ENCODE results near the gene ADGRV1.

ADGRV1 gene

GRCh38 chr5:90545511-90545910 lies 13.1 kb upstream of the ADGRV1 start:
- peaks cover 6% of the 10 kb centered on the region for H3K27me3 ChIP-seq (ENCODE audit: insufficient read depth, low read length, poor library complexity)
- no peak overlapping the region for H3K9ac ChIP-seq (ENCODE audit: low read depth, low read length)
- no peaks in the 10 kb centered on the region for H3K9me3 ChIP-seq (ENCODE audit: insufficient read depth, low read length, severe bottlenecking)
- ATAC-seq (ENCODE audit: insufficient read depth, low read depth): no peak
- no peak for TF ChIP-seq CTCF (IDR thresholded peaks at IDR 0.05; ENCODE audit: borderline replicate concordance, extremely low read depth, low read length, poor library complexity, severe bottlenecking)
- no peak for TF ChIP-seq EZH2 (IDR thresholded peaks at IDR 0.05; ENCODE audit: borderline replicate concordance, low read depth, low read length, severe bottlenecking)
- DNase-seq: no peak
- no peak overlapping the region for H3K4me3 ChIP-seq (ENCODE audit: low read depth in 1 of 2, low read length in 2 of 2)
- no peak overlapping the region for H3K27ac ChIP-seq (ENCODE audit: low read length)
- no peaks in the 10 kb centered on the region for H3K4me1 ChIP-seq (ENCODE audit: insufficient read depth, low read length)
- H3K4me2 ChIP-seq (ENCODE audit: insufficient read depth, low read length): no peak overlapping the region
- H3K36me3 ChIP-seq (ENCODE audit: insufficient read depth, low read length): no peaks in the 10 kb centered on the region
- no peak overlapping the region for H2AFZ ChIP-seq (ENCODE audit: low read depth, low read length)
- H4K20me1 ChIP-seq (ENCODE audit: insufficient read depth, low read length): no peaks in the 10 kb centered on the region
- H3K79me2 ChIP-seq (ENCODE audit: insufficient read depth, low read length): no peaks in the 10 kb centered on the region

GRCh38 chr5:90546216-90546837 lies 12.3 kb upstream of the ADGRV1 start:
- Histone ChIP-seq H3K27ac (ENCODE audit: low read length) (no peak overlapping the region), H3K79me2 (ENCODE audit: insufficient read depth, low read length) (no peaks in the 10 kb centered on the region), H3K9me3 (ENCODE audit: insufficient read depth, low read length, severe bottlenecking) (no peaks in the 10 kb centered on the region), H3K4me2 (ENCODE audit: insufficient read depth, low read length) (no peak overlapping the region), H3K9ac (ENCODE audit: low read depth, low read length) (no peak overlapping the region), H4K20me1 (ENCODE audit: insufficient read depth, low read length) (no peaks in the 10 kb centered on the region), H3K4me1 (ENCODE audit: insufficient read depth, low read length) (no peaks in the 10 kb centered on the region), H3K27me3 (ENCODE audit: insufficient read depth, low read length, poor library complexity) (peaks cover 6% of the 10 kb centered on the region), H3K36me3 (ENCODE audit: insufficient read depth, low read length) (no peaks in the 10 kb centered on the region), H3K4me3 (ENCODE audit: low read depth in 1 of 2, low read length in 2 of 2) (no peak overlapping the region), H2AFZ (ENCODE audit: low read depth, low read length) (no peak overlapping the region)
- ATAC-seq (ENCODE audit: insufficient read depth, low read depth) (no peak), DNase-seq (no peak)
- TF ChIP-seq EZH2 (IDR thresholded peaks at IDR 0.05; ENCODE audit: borderline replicate concordance, low read depth, low read length, severe bottlenecking): no peak
- TF ChIP-seq CTCF (IDR thresholded peaks at IDR 0.05; ENCODE audit: borderline replicate concordance, extremely low read depth, low read length, poor library complexity, severe bottlenecking): no peak

- H3K27me3 ChIP-seq (ENCODE audit: insufficient read depth, low read length, poor library complexity): peaks cover 6% of the 10 kb centered on the region
- H2AFZ ChIP-seq (ENCODE audit: low read depth, low read length): no peak overlapping the region
- no peak overlapping the region for H3K9ac ChIP-seq (ENCODE audit: low read depth, low read length)
- ATAC-seq (ENCODE audit: insufficient read depth, low read depth) (no peak), DNase-seq (no peak)
- no peak for TF ChIP-seq CTCF (IDR thresholded peaks at IDR 0.05; ENCODE audit: borderline replicate concordance, extremely low read depth, low read length, poor library complexity, severe bottlenecking)
- no peak for TF ChIP-seq EZH2 (IDR thresholded peaks at IDR 0.05; ENCODE audit: borderline replicate concordance, low read depth, low read length, severe bottlenecking)
- H3K4me1 ChIP-seq (ENCODE audit: insufficient read depth, low read length): no peaks in the 10 kb centered on the region
- no peak overlapping the region for H3K27ac ChIP-seq (ENCODE audit: low read length)
- no peaks in the 10 kb centered on the region for H3K9me3 ChIP-seq (ENCODE audit: insufficient read depth, low read length, severe bottlenecking)
- H3K4me3 ChIP-seq (ENCODE audit: low read depth in 1 of 2, low read length in 2 of 2): no peak overlapping the region
- no peak overlapping the region for H3K4me2 ChIP-seq (ENCODE audit: insufficient read depth, low read length)
- no peaks in the 10 kb centered on the region for H3K79me2 ChIP-seq (ENCODE audit: insufficient read depth, low read length)
- H3K36me3 ChIP-seq (ENCODE audit: insufficient read depth, low read length): no peaks in the 10 kb centered on the region
- H4K20me1 ChIP-seq (ENCODE audit: insufficient read depth, low read length): no peaks in the 10 kb centered on the region
These were observed 11.5 kb upstream of the ADGRV1 start for GRCh38 chr5:90547072-90547536.

Measured in DND-41 (cell line).